Spinal cord (tissue), 10 donors: Measurements from ENCODE around the gene RTP5. TPM values are rescaled to one million over a fixed set of nuclear protein-coding genes. Genes with fewer than 3 reads are reported as not detected.

Source experiments
- DNase-seq, 6 donors: peaks; one replicate each; pipeline versions ENCODE4 v3.0.0 to v3.0.0-alpha.2; 2013 to 2015; ENCODE audit warnings: low spot score in 6 of 6, low read depth in 4 of 6
- H3K27ac ChIP-seq: one replicate; pipeline ENCODE4 v1.5.1; 2013; ENCODE audit warnings: low read depth, low read length, control low read depth
- H3K27me3 ChIP-seq: one replicate; pipeline ENCODE4 v1.6.1; 2013; ENCODE audit warnings: low read length; ENCODE audit not compliant: control insufficient read depth, insufficient read depth
- H3K36me3 ChIP-seq: one replicate; pipeline ENCODE4 v1.6.1; 2013; ENCODE audit warnings: low read length; ENCODE audit not compliant: control insufficient read depth, insufficient read depth
- H3K4me1 ChIP-seq: one replicate; pipeline ENCODE4 v1.6.1; 2013; ENCODE audit warnings: low read length; ENCODE audit not compliant: control insufficient read depth, insufficient read depth
- H3K4me3 ChIP-seq: one replicate; pipeline ENCODE4 v1.5.1; 2013; ENCODE audit warnings: low read depth, low read length, control low read depth
- H3K9me3 ChIP-seq: one replicate; pipeline ENCODE4 v1.6.1; 2013; ENCODE audit warnings: low read length; ENCODE audit not compliant: control insufficient read depth, insufficient read depth
- WGBS: methylation state at CpG from one replicate; pipeline ENCODE4 v1.1.5; 2013; ENCODE audit warnings: missing lambda C conversion rate; ENCODE audit not compliant: insufficient coverage; 5-methylcytosine and 5-hydroxymethylcytosine counted together
- polyA plus RNA-seq, 2 donors: library from polyadenylated mRNA; unstranded; fragments of 120-200 nt; gene quantifications; one replicate each; pipeline ENCODE4 v1.2.1, GENCODE V29; 2013; ENCODE audit not compliant: insufficient read length in 2 of 2
- total RNA-seq, 2 donors: library from RNA; depleted of rRNA in 1 of 2; stranded (reverse); fragments of 120-200 nt in 1 of 2; fragments of >200 nt in 1 of 2; gene quantifications; one replicate each; pipeline versions ENCODE4 v1.2.3 to v1.2.4, GENCODE V29; 2013 to 2014
- donor health status: healthy.

The RTP5 gene
- total and polyA plus RNA-seq, 4 donors = 1.9 to 30.2 (median 16.6) TPM

DNA sequence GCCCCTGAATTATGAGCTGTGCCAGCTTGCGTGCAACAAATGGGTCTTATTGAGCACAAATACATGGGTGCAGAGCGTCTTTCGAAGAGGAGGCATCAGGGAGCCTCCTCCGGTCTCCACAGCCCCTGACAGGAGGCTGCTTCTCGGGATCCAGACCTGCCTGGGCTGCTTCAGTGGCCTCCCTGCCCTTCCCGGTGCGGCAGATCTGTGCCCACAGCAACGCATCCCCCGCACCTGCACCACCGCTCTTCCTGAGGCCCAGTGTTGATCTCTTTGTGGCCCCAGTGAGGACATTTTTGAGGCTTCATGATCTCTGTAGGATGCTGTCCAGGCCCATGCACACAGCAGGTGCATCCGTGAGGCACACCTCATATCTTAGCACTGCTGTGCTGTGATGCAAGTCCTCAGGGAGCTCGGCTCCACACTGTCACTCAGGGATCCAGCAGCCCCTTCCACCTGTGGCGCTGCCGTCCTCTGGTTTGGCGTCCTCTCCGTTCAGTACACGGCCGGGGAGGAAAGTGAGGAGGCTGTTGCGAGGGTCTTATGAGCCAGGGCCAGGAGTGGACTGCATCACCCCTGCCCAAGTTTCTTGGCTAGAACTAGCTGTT is 17.4 kb downstream of the RTP5 start:
- peaks cover 14% of the 10 kb centered on the region for H3K36me3 ChIP-seq
- no peak overlapping the region for H3K27ac ChIP-seq
- WGBS = 75% methylated on average over 15 of the region's 19 CpGs
- DNase-seq = no peak
- H3K4me3 ChIP-seq = no peak overlapping the region
- no peaks in the 10 kb centered on the region for H3K9me3 ChIP-seq
- H3K27me3 ChIP-seq = no peaks in the 10 kb centered on the region
- peaks cover 43% of the 10 kb centered on the region for H3K4me1 ChIP-seq

- H3K27me3 ChIP-seq = no peaks in the 10 kb centered on the region
- peaks cover 47% of the 10 kb centered on the region for H3K4me1 ChIP-seq
- WGBS = 84% methylated on average over 12 of the region's 24 CpGs
These were observed 18.4 kb downstream of the RTP5 start for GRCh38 chr2:241887806-241888522.

DNA sequence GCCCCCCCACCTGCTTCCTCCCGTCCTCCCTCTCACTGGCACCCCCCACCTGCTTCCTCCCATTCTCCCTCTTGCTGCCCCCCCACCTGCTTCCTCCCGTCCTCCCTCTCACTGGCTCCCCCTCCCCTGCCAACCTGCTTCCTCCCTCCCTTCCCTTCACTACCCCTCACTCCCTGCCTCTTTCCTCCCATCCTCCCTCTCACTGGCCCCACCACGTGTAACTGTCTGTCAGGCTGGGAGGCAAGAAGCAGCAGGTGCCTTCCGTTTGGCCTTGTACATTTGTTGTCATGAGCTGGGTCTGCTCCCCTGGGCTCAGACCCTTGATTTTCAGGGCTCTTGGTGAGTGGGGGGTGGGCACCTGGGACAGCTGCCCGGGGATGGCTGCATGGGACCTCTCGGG is 19.1 kb downstream of the RTP5 start:
- H3K27ac ChIP-seq = no peak overlapping the region
- 31% methylated on average over 2 of the region's 6 CpGs for WGBS
- H3K4me1 ChIP-seq = peaks cover 44% of the 10 kb centered on the region
- H3K36me3 ChIP-seq = peaks cover 14% of the 10 kb centered on the region
- no peaks in the 10 kb centered on the region for H3K27me3 ChIP-seq
- no peak for DNase-seq
- H3K9me3 ChIP-seq = no peaks in the 10 kb centered on the region
- no peak overlapping the region for H3K4me3 ChIP-seq

More at GRCh38 chr2:241887806-241888522, 18.4 kb downstream of the RTP5 start:
- no peak for DNase-seq
- no peaks in the 10 kb centered on the region for H3K9me3 ChIP-seq
- H3K36me3 ChIP-seq = peaks cover 14% of the 10 kb centered on the region
- no peak overlapping the region for H3K27ac ChIP-seq
- H3K4me3 ChIP-seq = no peak overlapping the region

- Histone ChIP-seq H3K4me3 (no peak overlapping the region), H3K9me3 (no peaks in the 10 kb centered on the region), H3K36me3 (peaks cover 29% of the 10 kb centered on the region), H3K4me1 (peaks cover 33% of the 10 kb centered on the region), H3K27ac (no peak overlapping the region), H3K27me3 (no peaks in the 10 kb centered on the region)
- no peak for DNase-seq
- 79% methylated on average over 19 of the region's 29 CpGs for WGBS
These were observed 21.2 kb downstream of the RTP5 start for GRCh38 chr2:241890524-241891235.

- Histone ChIP-seq H3K4me1 (peaks cover 25% of the 10 kb centered on the region), H3K9me3 (no peaks in the 10 kb centered on the region), H3K27ac (no peak overlapping the region), H3K36me3 (peaks cover 34% of the 10 kb centered on the region), H3K4me3 (no peak overlapping the region), H3K27me3 (no peaks in the 10 kb centered on the region)
- 82% methylated on average over 21 of the region's 27 CpGs for WGBS
- DNase-seq = no peak
These were observed 21.9 kb downstream of the RTP5 start for GRCh38 chr2:241891315-241891987.

GRCh38 chr2:241891988-241892298 is 22.4 kb downstream of the RTP5 start:
- H3K27me3 ChIP-seq = no peaks in the 10 kb centered on the region
- peaks cover 33% of the 10 kb centered on the region for H3K36me3 ChIP-seq
- no peaks in the 10 kb centered on the region for H3K9me3 ChIP-seq
- no peak overlapping the region for H3K27ac ChIP-seq
- 56% methylated on average over 3 of the region's 3 CpGs for WGBS
- H3K4me3 ChIP-seq = no peak overlapping the region
- DNase-seq = peak in 1 of 6 donors; percentile 17
- H3K4me1 ChIP-seq = peaks cover 21% of the 10 kb centered on the region

DNA sequence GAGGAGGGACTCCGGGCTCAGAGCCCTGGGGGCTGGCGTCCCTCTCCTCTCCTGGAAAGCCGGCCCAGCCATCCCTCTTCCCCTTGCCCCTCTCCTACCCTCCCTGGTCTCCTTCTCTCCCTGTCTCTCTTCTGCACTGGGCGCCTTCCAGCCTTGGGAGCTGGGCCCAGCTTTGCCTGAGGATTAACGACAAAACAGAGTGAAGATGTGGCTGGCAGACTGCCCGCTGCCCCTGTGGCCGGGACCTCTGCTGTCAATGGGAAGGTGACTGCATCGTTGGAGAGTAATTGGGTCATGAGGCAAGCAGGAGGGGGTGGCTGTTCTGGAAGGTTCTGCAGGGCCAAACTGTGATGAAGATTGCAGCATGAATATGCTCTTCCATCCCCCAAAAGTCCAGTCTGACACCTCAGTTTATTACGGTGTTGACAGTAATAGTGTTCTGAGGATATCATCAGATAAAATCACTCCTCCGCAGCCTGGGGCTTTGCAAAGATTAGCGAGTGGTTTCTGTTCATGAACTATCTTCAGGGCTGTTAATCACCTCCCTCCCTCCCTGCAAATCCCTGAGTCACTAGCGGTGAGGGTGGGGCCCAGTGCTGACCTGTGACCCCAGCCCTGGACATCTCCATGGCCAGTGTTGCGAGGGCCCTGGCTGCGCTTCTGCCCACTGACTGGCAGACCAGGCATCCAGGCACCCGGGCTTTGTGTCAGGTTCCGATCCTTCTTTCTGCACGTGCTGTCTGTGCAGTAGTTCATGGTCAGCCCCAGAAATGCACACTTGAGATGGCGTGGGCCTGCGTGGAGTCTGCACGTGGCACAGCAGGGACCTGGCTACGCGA is 23.0 kb downstream of the RTP5 start:
- Histone ChIP-seq H3K27me3 (no peaks in the 10 kb centered on the region), H3K27ac (no peak overlapping the region), H3K9me3 (no peaks in the 10 kb centered on the region), H3K4me3 (no peak overlapping the region), H3K36me3 (peaks cover 34% of the 10 kb centered on the region), H3K4me1 (peaks cover 18% of the 10 kb centered on the region)
- WGBS = 46% methylated on average over 19 of the region's 22 CpGs
- DNase-seq = peak in 1 of 6 donors; percentile 52

DNA sequence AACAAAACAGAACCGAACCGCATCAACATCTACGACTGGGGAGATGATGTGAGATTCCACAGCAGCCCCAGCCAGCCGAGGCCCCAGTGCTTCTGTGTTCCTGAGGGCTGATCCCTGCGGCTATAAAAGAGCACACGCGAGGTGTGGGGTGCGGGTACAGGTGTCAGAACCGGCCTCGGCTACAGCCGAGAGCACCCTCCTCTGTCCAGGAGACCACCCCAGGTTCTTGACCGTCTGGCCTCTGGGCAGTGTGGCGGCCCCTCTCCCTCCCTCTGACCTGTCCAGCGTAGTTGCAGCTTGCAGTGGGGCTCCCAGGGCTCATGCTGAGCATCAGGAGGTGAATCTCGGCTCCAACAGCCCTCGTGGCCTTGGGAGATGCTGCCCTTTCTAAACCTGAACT is 23.7 kb downstream of the RTP5 start:
- DNase-seq = no peak
- Histone ChIP-seq H3K4me1 (peaks cover 18% of the 10 kb centered on the region), H3K27ac (no peak overlapping the region), H3K27me3 (no peaks in the 10 kb centered on the region), H3K36me3 (peaks cover 34% of the 10 kb centered on the region), H3K4me3 (no peak overlapping the region), H3K9me3 (no peaks in the 10 kb centered on the region)
- 77% methylated on average over 13 of the region's 16 CpGs for WGBS

DNA sequence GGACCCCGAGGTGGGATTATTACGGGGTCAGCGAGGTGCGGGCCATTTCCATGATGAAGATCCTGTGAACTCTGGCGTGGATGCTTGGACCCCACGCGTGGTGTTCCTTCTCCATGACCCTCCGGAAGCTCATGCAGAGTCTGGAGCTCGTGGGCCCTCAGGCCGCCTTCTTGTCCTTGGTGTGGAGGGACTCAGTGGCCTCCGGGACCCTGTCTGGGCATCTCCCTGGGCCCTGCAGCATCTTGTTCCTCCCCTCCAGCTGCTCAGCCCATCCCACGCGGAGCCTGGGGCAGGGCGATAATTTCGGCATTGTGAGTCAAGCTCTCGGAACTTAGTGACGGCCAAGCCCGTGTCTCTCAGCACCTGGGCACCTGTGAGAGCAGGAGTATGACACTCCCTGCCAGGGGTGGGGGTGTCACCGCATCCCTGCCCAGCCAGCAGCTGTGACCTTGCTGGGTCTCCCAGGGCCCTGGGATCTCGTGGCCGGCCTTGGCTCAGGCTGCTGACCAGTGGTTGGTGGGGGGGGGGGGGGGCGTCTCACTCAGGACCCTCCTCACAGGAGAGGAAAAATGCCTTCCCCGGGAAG is 24.6 kb downstream of the RTP5 start:
- DNase-seq = no peak
- 90% methylated on average over 19 of the region's 23 CpGs for WGBS
- no peak overlapping the region for H3K4me3 ChIP-seq
- H3K27me3 ChIP-seq = no peaks in the 10 kb centered on the region
- no peak overlapping the region for H3K27ac ChIP-seq
- H3K36me3 ChIP-seq = peaks cover 43% of the 10 kb centered on the region
- H3K4me1 ChIP-seq = peaks cover 25% of the 10 kb centered on the region
- no peaks in the 10 kb centered on the region for H3K9me3 ChIP-seq
